H9 (cell line): ENCODE results near the gene GNL3. TPM values are rescaled to one million over a fixed set of nuclear protein-coding genes. Genes with fewer than 3 reads are reported as not detected.

Experiments used
- DNase-seq: peaks from one replicate; pipeline ENCODE4 v3.0.0-alpha.2; 2017
- H2AFZ ChIP-seq: one replicate; pipeline ENCODE4 v1.6.1; 2013; ENCODE audit warnings: mild to moderate bottlenecking, low read length, control low read depth, moderate library complexity
- H2AK5ac ChIP-seq: 2 replicates; pipeline ENCODE4 v1.6.1; 2013; ENCODE audit warnings: low read length, control low read depth, mixed read lengths; ENCODE audit not compliant: insufficient read length
- H2BK120ac ChIP-seq: one replicate; pipeline ENCODE4 v1.6.1; 2013; ENCODE audit warnings: low read depth, mild to moderate bottlenecking, low read length, control low read depth, inconsistent platforms; ENCODE audit not compliant: poor library complexity, severe bottlenecking
- H2BK12ac ChIP-seq: 2 replicates; pipeline ENCODE4 v1.6.1; 2013; ENCODE audit warnings: low read length, control low read depth, mixed read lengths, low read depth; ENCODE audit not compliant: insufficient read length
- H2BK15ac ChIP-seq: 2 replicates; pipeline ENCODE4 v1.6.1; 2013; ENCODE audit warnings: low read depth, low read length, control low read depth
- H2BK20ac ChIP-seq: one replicate; pipeline ENCODE4 v1.6.1; 2013; ENCODE audit warnings: low read depth, mild to moderate bottlenecking, low read length, control low read depth, inconsistent platforms; ENCODE audit not compliant: poor library complexity, severe bottlenecking
- H2BK5ac ChIP-seq: 2 replicates; pipeline ENCODE4 v1.6.1; 2013; ENCODE audit warnings: low read length, control low read depth, mixed read lengths; ENCODE audit not compliant: insufficient read length
- H3K14ac ChIP-seq: 2 replicates; pipeline ENCODE4 v1.6.1; 2013; ENCODE audit warnings: low read length, control low read depth; ENCODE audit not compliant: insufficient read depth
- H3K18ac ChIP-seq: 2 replicates; pipeline ENCODE4 v1.6.1; 2013; ENCODE audit warnings: low read depth, mild to moderate bottlenecking, mixed read lengths, low read length, control low read depth; ENCODE audit not compliant: insufficient read length
- H3K23ac ChIP-seq: 2 replicates; pipeline ENCODE4 v1.6.1; 2013; ENCODE audit warnings: low read length, control low read depth, mixed read lengths, low read depth; ENCODE audit not compliant: insufficient read length
- H3K23me2 ChIP-seq: 2 replicates; pipeline ENCODE4 v1.6.1; 2013; ENCODE audit warnings: low read depth, mild to moderate bottlenecking, mixed read lengths, low read length, control low read depth; ENCODE audit not compliant: insufficient read length, poor library complexity, severe bottlenecking
- H3K27ac ChIP-seq: 2 replicates; pipeline ENCODE4 v1.5.1; 2013; ENCODE audit warnings: low read length, control low read depth, mixed read lengths, low read depth; ENCODE audit not compliant: insufficient read length
- H3K27me3 ChIP-seq: 2 replicates; pipeline ENCODE4 v1.6.1; 2013; ENCODE audit warnings: low read length, control low read depth, inconsistent platforms; ENCODE audit not compliant: insufficient read depth
- H3K4ac ChIP-seq: 2 replicates; pipeline ENCODE4 v1.6.1; 2013; ENCODE audit warnings: low read depth, mild to moderate bottlenecking, control low read depth, inconsistent platforms, low read length, moderate library complexity
- H3K4me1 ChIP-seq: 2 replicates; pipeline ENCODE4 v1.6.1; 2013; ENCODE audit warnings: low read length, control low read depth, inconsistent platforms; ENCODE audit not compliant: insufficient read depth
- H3K4me2 ChIP-seq: 2 replicates; pipeline ENCODE4 v1.6.1; 2013; ENCODE audit warnings: low read length, control low read depth, mixed read lengths; ENCODE audit not compliant: insufficient read length, insufficient read depth
- H3K56ac ChIP-seq: 2 replicates; pipeline ENCODE4 v1.6.1; 2013; ENCODE audit warnings: low read depth, mild to moderate bottlenecking, mixed read lengths, low read length, control low read depth; ENCODE audit not compliant: insufficient read length
- H3K79me1 ChIP-seq: 2 replicates; pipeline ENCODE4 v1.6.1; 2013; ENCODE audit warnings: low read depth, mild to moderate bottlenecking, moderate library complexity, low read length, control low read depth, inconsistent platforms; ENCODE audit not compliant: insufficient read depth, poor library complexity, severe bottlenecking
- H3K79me2 ChIP-seq: 2 replicates; pipeline ENCODE4 v1.6.1; 2013; ENCODE audit warnings: low read length, control low read depth, inconsistent platforms; ENCODE audit not compliant: insufficient read depth
- H3K9ac ChIP-seq: 2 replicates; pipeline ENCODE4 v1.6.1; 2013; ENCODE audit warnings: low read length, control low read depth, mixed read lengths; ENCODE audit not compliant: insufficient read length; ENCODE audit errors: extremely low read depth
- H3K9me3 ChIP-seq: one replicate; pipeline ENCODE4 v1.6.1; 2013; ENCODE audit warnings: low read depth, low read length, inconsistent platforms; ENCODE audit not compliant: control insufficient read depth
- H3T11ph ChIP-seq: one replicate; pipeline ENCODE4 v1.6.1; 2013; ENCODE audit warnings: mild to moderate bottlenecking, low read length, control low read depth, inconsistent platforms
- H4K20me1 ChIP-seq: one replicate; pipeline ENCODE4 v1.6.1; 2013; ENCODE audit not compliant: control insufficient read depth, insufficient read length, insufficient read depth
- H4K5ac ChIP-seq: 2 replicates; pipeline ENCODE4 v1.6.1; 2013; ENCODE audit warnings: low read depth, mild to moderate bottlenecking, mixed read lengths, low read length, control low read depth; ENCODE audit not compliant: insufficient read length
- H4K8ac ChIP-seq: replicated peaks from 2 replicates; pipeline ENCODE4 v1.6.1; 2013; ENCODE audit warnings: low read length, control low read depth, mixed read lengths, low read depth; ENCODE audit not compliant: insufficient read length
- H4K91ac ChIP-seq: 2 replicates; pipeline ENCODE4 v1.6.1; 2013; ENCODE audit warnings: low read depth, mild to moderate bottlenecking, moderate library complexity, mixed read lengths, low read length, control low read depth; ENCODE audit not compliant: insufficient read length
- H3K27ac Mint-ChIP-seq, 3 experiments: 2 replicates in 2 of 3; 3 replicates in 1 of 3; pipeline ENCODE4 v1.8.0; 2020 to 2021; ENCODE audit warnings: mixed read lengths in 3 of 3, mild to moderate bottlenecking in 1 of 3, moderate library complexity in 1 of 3
- H3K27me3 Mint-ChIP-seq: 2 replicates; pipeline ENCODE4 v1.8.0; 2021; ENCODE audit warnings: low read depth, mild to moderate bottlenecking, moderate library complexity, mixed read lengths
- H3K36me3 Mint-ChIP-seq, 3 experiments: 2 replicates in 2 of 3; 3 replicates in 1 of 3; pipeline ENCODE4 v1.8.0; 2020 to 2021; ENCODE audit warnings: low read depth in 3 of 3, mixed read lengths in 3 of 3; ENCODE audit not compliant: insufficient read depth in 1 of 3
- H3K4me1 Mint-ChIP-seq, 2 experiments: 2 replicates each; pipeline ENCODE4 v1.8.0; 2020; ENCODE audit warnings: mixed read lengths in 2 of 2
- H3K4me3 Mint-ChIP-seq, 2 experiments: 2 replicates in 1 of 2; 3 replicates in 1 of 2; pipeline ENCODE4 v1.8.0; 2020 to 2021; ENCODE audit warnings: mild to moderate bottlenecking in 2 of 2, mixed read lengths in 2 of 2, moderate library complexity in 1 of 2
- H3K9me3 Mint-ChIP-seq, 2 experiments: 2 replicates in 1 of 2; 3 replicates in 1 of 2; pipeline ENCODE4 v1.8.0; 2020; ENCODE audit warnings: mild to moderate bottlenecking in 2 of 2, mixed read lengths in 2 of 2, moderate library complexity in 1 of 2
- CTCF ChIP-seq: fragments of 200-600 bp; sonication (generic); conservative IDR thresholded peaks from 3 replicates; pipeline ENCODE4 v1.8.0; 2021; ENCODE audit warnings: antibody characterized with exemption, mild to moderate bottlenecking
- WGBS: extraction: QIAGEN DNeasy Blood & Tissue Kit; methylation state at CpG from one replicate; pipeline ENCODE4 v1.1.7; 2013; ENCODE audit warnings: missing lambda C conversion rate, low lambda C conversion rate, mixed read lengths; ENCODE audit not compliant: insufficient read length; ENCODE audit errors: extremely low coverage; 5-methylcytosine and 5-hydroxymethylcytosine counted together
- total RNA-seq: library from RNA; stranded (reverse); gene quantifications from 2 replicates; pipeline ENCODE4 v1.2.1, GENCODE V29; 2021

The GNL3 gene
- total RNA-seq, 1 experiment from 2014 or later = 250 TPM

- Histone ChIP-seq H2BK5ac (no peak overlapping the region), H3K18ac (no peak overlapping the region), H2AFZ (no peak overlapping the region), H4K20me1 (no peaks in the 10 kb centered on the region), H2BK20ac (no peak overlapping the region), H4K8ac (no peak overlapping the region), H3K9me3 (no peaks in the 10 kb centered on the region), H3K4me1 (no peaks in the 10 kb centered on the region), H3K79me1 (no peaks in the 10 kb centered on the region), H2AK5ac (no peak overlapping the region), H3K27ac (no peak overlapping the region), H3K56ac (no peak overlapping the region), H4K5ac (no peak overlapping the region), H3K4me2 (no peak overlapping the region), H3K23me2 (no peaks in the 10 kb centered on the region), H3K14ac (no peak overlapping the region), H2BK120ac (no peak overlapping the region), H3K79me2 (no peaks in the 10 kb centered on the region), H4K91ac (no peak overlapping the region), H3K4ac (no peak overlapping the region), H3K27me3 (no peaks in the 10 kb centered on the region), H3K9ac (no peak overlapping the region), H2BK12ac (no peak overlapping the region), H2BK15ac (no peak overlapping the region), H3K23ac (no peak overlapping the region), H3T11ph (no peak overlapping the region)
- H3K27me3 Mint-ChIP-seq = no peaks in the 10 kb centered on the region
- peaks cover 56 to 87% (median 85%) of the 10 kb centered on the region in 3 experiments for H3K36me3 Mint-ChIP-seq
- H3K9me3 Mint-ChIP-seq = peaks cover 13 to 15% of the 10 kb centered on the region in 2 experiments
- WGBS = no CpG with 5 or more reads among the region's 10 CpGs
- no peaks in the 10 kb centered on the region for H3K4me1 Mint-ChIP-seq
- no peak overlapping the region for H3K27ac Mint-ChIP-seq
- no peak for TF ChIP-seq CTCF
- no peak for DNase-seq
- H3K4me3 Mint-ChIP-seq = no peak overlapping the region
These were observed 47.5 kb downstream of the GNL3 start for GRCh38 chr3:52733256-52733891.
